ENCODE results near the gene ANTKMT.

DNA sequence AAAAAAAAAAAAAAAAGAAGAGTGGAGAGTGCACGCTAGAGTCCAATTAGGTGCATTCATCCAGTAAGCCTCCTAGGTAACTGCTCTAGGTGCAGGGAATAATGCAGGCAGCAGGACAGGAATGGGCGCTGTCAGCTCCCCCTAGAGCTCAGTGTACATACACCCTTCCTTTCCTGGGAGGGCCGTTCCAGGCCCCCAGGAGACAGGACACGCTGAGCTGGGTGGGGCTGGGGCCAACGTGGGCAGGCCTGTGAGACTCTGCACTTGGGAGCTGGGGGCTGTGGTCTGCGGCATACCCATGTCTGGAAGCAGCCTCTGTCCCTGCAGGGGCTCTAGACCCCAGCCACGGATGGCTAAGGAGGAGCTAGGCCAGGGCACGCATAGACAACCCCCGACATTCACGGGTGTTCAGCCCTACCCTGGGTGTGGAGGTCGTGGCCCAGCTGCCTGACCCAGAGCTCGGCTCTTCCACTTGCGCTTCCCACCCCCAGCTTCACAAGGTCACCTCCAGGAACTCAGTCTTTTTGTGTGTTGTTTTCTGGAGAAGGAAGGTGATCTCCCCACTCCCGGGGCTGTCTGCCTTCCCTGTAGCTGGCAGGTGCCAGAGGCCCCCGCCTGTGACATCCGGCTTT lies 1.0 kb upstream of the ANTKMT start:
- TF ChIP-seq, protein P1, sequence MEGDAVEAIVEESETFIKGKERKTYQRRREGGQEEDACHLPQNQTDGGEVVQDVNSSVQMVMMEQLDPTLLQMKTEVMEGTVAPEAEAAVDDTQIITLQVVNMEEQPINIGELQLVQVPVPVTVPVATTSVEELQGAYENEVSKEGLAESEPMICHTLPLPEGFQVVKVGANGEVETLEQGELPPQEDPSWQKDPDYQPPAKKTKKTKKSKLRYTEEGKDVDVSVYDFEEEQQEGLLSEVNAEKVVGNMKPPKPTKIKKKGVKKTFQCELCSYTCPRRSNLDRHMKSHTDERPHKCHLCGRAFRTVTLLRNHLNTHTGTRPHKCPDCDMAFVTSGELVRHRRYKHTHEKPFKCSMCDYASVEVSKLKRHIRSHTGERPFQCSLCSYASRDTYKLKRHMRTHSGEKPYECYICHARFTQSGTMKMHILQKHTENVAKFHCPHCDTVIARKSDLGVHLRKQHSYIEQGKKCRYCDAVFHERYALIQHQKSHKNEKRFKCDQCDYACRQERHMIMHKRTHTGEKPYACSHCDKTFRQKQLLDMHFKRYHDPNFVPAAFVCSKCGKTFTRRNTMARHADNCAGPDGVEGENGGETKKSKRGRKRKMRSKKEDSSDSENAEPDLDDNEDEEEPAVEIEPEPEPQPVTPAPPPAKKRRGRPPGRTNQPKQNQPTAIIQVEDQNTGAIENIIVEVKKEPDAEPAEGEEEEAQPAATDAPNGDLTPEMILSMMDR (IDR thresholded peaks at IDR 0.05; ENCODE audit: insufficient read depth, low read length), result no peak
- TF ChIP-seq POLR2AphosphoS5 (IDR thresholded peaks at IDR 0.05; ENCODE audit: low read depth), result no peak
- no peak for TF ChIP-seq GABPA (IDR thresholded peaks at IDR 0.05; ENCODE audit: low read depth)
- TF ChIP-seq, protein P2, sequence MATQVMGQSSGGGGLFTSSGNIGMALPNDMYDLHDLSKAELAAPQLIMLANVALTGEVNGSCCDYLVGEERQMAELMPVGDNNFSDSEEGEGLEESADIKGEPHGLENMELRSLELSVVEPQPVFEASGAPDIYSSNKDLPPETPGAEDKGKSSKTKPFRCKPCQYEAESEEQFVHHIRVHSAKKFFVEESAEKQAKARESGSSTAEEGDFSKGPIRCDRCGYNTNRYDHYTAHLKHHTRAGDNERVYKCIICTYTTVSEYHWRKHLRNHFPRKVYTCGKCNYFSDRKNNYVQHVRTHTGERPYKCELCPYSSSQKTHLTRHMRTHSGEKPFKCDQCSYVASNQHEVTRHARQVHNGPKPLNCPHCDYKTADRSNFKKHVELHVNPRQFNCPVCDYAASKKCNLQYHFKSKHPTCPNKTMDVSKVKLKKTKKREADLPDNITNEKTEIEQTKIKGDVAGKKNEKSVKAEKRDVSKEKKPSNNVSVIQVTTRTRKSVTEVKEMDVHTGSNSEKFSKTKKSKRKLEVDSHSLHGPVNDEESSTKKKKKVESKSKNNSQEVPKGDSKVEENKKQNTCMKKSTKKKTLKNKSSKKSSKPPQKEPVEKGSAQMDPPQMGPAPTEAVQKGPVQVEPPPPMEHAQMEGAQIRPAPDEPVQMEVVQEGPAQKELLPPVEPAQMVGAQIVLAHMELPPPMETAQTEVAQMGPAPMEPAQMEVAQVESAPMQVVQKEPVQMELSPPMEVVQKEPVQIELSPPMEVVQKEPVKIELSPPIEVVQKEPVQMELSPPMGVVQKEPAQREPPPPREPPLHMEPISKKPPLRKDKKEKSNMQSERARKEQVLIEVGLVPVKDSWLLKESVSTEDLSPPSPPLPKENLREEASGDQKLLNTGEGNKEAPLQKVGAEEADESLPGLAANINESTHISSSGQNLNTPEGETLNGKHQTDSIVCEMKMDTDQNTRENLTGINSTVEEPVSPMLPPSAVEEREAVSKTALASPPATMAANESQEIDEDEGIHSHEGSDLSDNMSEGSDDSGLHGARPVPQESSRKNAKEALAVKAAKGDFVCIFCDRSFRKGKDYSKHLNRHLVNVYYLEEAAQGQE (IDR thresholded peaks at IDR 0.05; ENCODE audit: insufficient replicate concordance, low read depth), result no peak

All from HL-60 (cell line).